HTR-8/SVneo (cell line): ENCODE measurements around the gene DGKB.
A peak's percentile ranks its signal among the peaks of the same experiment; 100 is the strongest.

Experiments used
- DNase-seq: peaks from one replicate; pipeline ENCODE4 v3.0.0; 2011; ENCODE audit warnings: low spot score, mixed read lengths; ENCODE audit not compliant: insufficient read length
- FAIRE-seq: peaks from 2 replicates; lab custom pipeline; 2011; peaks lifted over from hg19 to GRCh38; lab: Jason Lieb, UNC

Gene DGKB

DNA sequence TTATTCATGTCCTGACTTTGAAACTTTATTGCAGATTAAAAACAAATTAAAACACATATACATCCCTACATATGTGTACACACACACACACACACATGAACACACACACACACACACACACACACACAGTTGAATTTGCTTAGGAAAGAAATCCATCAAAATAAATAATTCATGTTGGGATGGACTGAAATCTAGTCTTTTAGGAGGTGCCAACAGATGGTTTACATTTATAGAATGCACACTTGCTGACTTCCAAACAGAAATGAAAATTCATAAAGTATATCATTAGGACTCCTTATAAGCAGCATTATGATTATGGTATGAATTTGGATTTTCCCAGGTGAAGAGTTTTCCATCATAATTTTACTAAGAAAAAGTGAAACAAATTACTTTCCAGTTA lies 642.5 kb downstream of the DGKB start:
- FAIRE-seq, result no peak
- DNase-seq, result no peak

- DNase-seq, result no peak
- no peak for FAIRE-seq
These were observed 643.7 kb downstream of the DGKB start for GRCh38 chr7:14258861-14259260.

DNA sequence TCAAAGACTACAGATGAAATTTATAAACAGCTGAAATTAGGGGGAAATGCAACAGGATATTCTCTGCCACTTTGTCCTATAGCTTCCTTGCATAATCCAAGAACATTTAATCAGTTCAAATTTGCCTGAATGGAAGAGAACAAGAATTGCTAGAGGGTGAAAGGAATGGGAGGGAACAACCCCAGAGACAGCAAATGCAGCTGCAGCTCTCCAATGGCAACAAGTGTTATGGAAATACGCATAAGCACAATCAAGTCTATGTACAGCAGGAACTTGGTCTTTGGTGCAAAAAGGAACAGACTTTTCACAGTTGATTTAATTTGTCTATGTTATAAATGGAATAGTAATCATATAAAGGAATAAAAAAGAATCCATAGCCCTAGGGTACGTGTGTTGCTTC lies 644.1 kb downstream of the DGKB start:
- DNase-seq (no peak), FAIRE-seq (no peak)

DNA sequence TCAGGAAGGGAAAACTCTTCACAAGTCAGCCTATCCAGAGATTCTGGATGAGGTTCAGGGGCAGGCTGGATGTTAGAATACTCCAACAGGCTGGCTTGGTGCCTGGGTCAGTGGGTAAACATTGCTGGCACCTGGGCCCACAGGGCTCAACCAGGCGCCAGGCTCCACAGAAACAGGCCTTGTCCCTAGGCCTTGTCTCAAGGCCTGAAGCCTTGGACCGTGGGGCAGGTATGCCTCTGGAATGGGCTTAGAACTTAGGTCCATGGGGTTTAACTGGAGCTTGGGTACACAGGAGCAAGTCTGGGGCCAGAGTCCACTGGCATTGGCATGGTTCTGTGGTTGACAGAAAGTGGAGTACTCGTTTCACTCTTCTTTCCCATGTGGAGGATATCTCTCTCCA lies 650.1 kb downstream of the DGKB start:
- no peak for FAIRE-seq
- DNase-seq, result no peak

GRCh38 chr7:14242175-14242574 lies 660.4 kb downstream of the DGKB start:
- FAIRE-seq (no peak), DNase-seq (no peak)

DNA sequence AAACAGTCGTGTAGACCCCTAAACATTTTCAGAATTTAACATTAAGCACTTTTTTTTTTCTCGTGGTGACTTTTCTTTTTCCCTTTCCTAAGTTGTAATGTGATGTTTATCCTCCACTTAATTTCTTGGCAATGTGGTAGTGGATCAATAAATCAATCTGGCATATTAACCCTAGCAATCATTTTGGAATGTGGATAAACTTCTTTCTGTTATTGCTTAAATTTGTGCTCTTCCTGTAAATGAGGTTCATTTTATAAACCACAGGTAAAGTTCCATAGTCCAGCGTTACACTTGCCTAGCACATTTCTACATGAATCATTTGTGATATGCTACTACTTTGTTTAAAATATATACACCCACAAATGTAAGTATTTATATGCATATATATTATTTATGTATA lies 665.7 kb downstream of the DGKB start:
- no peak for DNase-seq
- FAIRE-seq, result no peak

DNA sequence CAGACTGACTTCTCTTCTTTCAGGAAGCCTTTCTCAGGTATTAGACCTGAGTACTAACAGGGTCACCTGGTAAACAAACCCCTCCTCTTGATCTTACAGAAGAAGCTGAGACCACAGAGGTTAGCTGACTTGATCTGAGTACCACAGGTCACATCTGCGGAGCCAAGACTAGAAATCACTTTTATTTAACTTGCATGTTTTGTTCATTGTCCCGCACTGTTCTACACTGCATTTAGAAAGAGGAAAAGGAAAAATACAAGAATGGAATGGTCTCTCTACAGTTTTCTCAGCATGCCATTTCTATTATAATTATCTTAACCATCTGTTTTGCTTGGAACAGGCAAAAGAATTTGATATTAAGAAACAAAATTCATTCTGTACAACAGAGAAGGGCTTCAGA lies 667.5 kb downstream of the DGKB start:
- no peak for FAIRE-seq

GRCh38 chr7:14233868-14234369 lies 668.6 kb downstream of the DGKB start:
- FAIRE-seq, result no peak
- DNase-seq, result no peak

More for the DNA sequence above, 667.5 kb downstream of the DGKB start:
- no peak for DNase-seq

DNA sequence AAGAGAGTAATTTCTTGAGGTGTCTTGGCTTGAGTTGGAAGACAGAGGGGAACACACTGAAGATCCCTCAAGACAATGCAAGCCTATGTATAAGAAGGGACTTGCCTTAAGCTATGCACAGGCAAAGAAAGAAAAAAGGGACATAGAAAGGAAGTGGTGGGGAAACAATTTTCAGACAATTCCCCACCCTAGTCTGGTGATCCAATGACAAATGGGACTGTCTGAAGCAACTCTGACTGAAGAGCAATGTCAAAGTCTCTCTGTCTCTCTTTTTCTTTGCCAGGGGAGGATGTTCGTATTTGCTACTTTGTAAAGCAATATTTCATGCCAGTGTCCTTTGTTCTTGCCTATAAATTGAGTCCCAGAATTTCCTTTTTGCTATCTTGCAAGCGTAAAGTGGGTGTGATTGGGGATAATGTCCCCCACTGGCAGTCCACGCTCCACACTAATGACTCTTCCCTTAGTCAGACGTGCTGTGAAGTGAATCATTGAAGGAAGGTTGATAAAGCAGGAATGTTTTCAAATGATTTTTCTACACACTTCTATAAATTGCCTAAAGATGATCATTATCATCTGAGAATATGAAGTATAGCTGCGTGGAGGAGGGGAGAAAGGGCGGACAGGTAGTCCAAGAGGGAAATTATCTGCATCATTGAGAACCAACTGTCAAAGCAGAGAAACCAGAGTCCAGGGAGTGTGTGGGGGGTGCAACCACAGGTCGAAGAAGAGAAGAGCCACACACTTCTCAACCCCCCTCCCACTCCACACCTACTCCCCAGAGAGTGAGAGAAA lies 669.3 kb downstream of the DGKB start:
- FAIRE-seq (no peak), DNase-seq (no peak)

DNA sequence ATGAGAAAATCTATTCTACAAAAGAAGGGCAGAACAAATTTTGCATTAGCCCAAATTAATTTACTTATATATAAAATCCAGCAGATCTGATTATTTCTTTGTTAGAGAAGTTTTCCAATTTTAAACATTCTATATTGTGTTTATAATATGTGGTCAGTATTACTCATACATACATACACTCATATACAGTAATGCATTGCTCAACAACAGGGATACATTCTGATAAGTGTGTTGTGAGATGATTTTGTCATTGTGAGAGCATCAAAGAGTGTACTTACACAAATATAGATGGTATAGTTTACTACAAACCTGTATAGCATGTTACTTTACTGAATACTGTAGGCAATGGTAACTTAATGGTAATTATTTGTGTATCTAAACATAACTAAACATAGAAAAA lies 673.5 kb downstream of the DGKB start:
- no peak for FAIRE-seq
- DNase-seq, result no peak

- DNase-seq (no peak), FAIRE-seq (no peak)
These were observed 674.2 kb downstream of the DGKB start for GRCh38 chr7:14228341-14228740.

DNA sequence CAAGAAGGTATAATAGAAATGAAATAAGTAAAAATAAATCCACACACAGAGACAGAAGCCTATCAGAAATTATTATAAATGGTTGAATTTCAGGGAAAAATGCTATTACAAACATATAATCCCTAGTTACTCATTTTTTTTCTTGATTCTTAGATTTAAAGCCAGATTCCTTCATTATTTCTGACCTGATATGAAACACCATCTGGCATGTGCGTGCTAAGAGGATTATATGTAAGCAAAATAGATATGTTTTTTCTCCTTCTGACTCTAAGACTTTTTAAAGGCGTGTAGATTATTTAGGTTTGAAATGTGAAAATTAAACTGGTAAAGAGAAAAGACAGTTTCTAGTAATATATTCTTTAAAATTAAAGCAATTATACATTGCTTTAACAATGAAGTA lies 676.4 kb downstream of the DGKB start:
- no peak for FAIRE-seq
- no peak for DNase-seq

DNA sequence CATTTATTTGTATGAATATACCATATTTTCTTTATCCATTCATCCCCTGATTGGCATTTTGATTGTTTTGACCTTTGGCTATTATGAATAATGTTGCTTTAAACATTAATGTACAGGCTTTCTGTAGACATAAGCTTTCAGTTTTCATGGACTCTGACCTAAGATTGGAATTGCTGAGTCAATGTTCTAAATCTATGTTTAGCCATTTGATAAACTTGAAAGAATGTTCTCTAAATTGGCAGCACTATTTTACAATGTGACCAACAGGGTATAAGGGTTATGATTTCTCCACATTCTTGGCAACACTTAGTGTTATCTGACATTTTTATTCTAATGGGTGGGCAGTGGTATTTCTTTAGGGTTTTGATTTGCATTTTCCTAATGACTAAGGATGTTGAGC lies 683.4 kb downstream of the DGKB start:
- DNase-seq (no peak), FAIRE-seq (no peak)

GRCh38 chr7:14218338-14218737 lies 684.2 kb downstream of the DGKB start:
- DNase-seq, result no peak
- no peak for FAIRE-seq

GRCh38 chr7:14209896-14210484 lies 692.6 kb downstream of the DGKB start:
- FAIRE-seq (no peak), DNase-seq (no peak)

DNA sequence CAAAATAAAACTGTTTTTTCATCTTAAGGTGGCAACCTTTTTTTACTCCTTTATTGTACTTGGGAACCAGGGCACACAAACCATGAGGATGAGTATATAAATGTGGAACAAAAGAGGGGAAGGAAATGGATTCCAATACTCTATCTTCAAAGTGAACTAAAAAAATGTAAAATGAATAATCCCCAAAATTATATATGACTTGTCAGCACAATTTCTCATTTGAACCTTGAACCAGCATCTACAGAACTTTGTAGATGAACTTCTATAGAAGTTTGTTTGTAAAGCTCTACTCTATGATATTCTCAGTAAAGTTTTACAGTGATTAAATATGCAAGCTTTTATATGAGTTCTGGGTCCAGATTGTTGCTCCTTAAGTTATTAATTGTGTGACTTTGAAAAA lies 694.8 kb downstream of the DGKB start:
- DNase-seq (no peak), FAIRE-seq (no peak)

DNA sequence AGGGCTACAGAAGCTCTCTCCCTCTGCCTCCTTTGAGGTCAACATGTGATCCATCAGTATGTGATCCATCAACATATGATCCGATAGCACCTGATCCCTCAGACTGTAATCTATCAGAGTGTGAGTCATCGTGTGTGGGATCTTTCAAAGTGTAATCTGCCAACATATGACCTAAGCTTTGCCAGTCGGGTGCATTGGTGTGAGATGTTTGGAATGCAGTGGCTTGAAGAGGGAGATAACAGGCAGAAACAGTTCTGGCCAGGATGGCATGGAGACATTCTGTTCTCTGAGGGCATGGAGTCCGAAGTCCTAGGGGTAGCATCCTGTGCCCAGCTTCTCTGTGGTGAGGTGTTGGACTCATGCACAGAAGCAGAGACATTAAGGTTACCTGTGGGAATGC lies 695.4 kb downstream of the DGKB start:
- FAIRE-seq, result peak; percentile 20
- DNase-seq, result no peak

DNA sequence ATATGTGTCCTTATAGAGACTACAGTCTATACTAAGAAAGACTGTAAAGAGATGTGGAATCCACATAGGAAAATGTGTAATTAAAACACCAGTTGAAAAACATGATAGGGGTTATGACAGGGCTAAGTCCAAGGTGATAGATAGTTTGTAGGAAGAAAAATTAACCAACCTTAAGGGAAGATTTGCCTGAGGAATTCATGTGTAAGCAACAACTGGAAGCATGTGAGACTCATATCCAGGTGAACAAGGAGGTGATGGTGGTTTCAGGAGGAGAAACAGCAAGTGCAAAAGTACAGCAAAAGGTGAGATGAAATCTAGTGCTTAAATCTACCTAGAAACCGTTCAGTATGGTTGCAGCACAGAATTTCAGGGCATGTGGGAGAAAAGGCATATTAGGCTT lies 696.4 kb downstream of the DGKB start:
- FAIRE-seq, result no peak
- no peak for DNase-seq

GRCh38 chr7:14201353-14201752 lies 701.2 kb downstream of the DGKB start:
- no peak for DNase-seq
- no peak for FAIRE-seq

- FAIRE-seq (no peak), DNase-seq (no peak)
These were observed 703.2 kb downstream of the DGKB start for GRCh38 chr7:14199336-14199735.

DNA sequence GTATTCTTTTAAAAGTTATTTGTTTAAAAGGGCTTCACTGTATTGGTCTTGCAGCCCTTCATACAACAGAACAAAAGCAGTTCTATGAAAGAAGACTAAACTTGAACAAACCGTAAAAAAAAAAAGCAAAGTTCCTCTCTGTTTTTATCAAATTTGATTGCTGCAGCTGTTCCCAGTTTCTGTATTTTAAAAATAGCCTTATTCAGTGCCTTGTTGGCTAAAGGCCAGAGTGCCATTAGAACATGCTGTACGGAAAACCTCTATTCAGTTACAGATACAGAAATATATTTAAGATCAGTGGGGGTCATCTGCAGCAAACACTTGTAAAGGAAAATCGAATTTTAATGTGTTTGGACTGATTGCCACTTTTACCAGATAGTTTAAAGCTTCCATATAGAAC lies 705.3 kb downstream of the DGKB start:
- DNase-seq (no peak), FAIRE-seq (no peak)

DNA sequence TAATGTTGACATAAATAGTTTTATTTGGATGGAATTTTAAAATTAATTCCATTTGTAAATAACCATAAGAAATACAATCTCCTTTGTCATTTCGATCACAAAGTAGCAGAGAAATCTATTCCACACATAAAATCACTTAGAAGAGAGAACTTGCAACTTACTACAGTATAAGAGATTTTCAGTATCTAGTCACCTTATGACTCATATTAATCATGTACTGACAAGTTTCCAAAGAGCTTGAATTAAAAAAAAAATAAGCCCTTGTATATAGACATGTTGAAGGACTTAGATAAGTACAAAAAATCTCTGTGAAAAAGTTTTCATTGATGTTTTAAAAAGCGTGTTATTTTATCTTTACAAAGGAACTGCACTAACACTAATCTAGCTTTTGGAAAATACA lies 706.0 kb downstream of the DGKB start:
- DNase-seq (no peak), FAIRE-seq (no peak)
